HCT116 (cell line): ENCODE measurements around the gene PRKCA.

Experiments used
- ATF3 ChIP-seq: IDR thresholded peaks from 2 replicates; pipeline ENCODE4 v1.6.1; 2012
- CTCF ChIP-seq, 3 experiments: fragments of 200-600 bp in 1 of 3; sonication (generic) in 1 of 3; IDR thresholded peaks in 2 of 3; conservative IDR thresholded peaks in 1 of 3; 2 replicates each; pipeline ENCODE4 v1.5.1; 2012 to 2017; ENCODE audit warnings: low read depth in 2 of 3, low read length in 2 of 3, antibody characterized with exemption in 1 of 3, borderline replicate concordance in 1 of 3, control low read depth in 1 of 3, mild to moderate bottlenecking in 1 of 3, mixed read lengths in 1 of 3, mixed run types in 1 of 3, moderate library complexity in 1 of 3; ENCODE audit not compliant: insufficient read depth in 1 of 3
- EZH2 ChIP-seq: fragments of 200-600 bp; sonication (generic); IDR thresholded peaks from 2 replicates; pipeline ENCODE4 v1.6.1; 2017; ENCODE audit warnings: antibody characterized with exemption, mixed run types
- MAX ChIP-seq: IDR thresholded peaks from 2 replicates; pipeline ENCODE4 v1.6.1; 2012
- POLR2A ChIP-seq: IDR thresholded peaks from 2 replicates; pipeline ENCODE4 v1.7.0; 2011; ENCODE audit warnings: borderline replicate concordance; ENCODE audit not compliant: insufficient read depth, insufficient read length; ENCODE audit errors: extremely low read depth
- POLR2AphosphoS5 ChIP-seq: IDR thresholded peaks from 2 replicates; pipeline ENCODE4 v1.6.1; 2011; ENCODE audit warnings: mild to moderate bottlenecking, low read depth, low read length, moderate library complexity
- RAD21 ChIP-seq: IDR thresholded peaks from 2 replicates; pipeline ENCODE4 v1.6.1; 2012; ENCODE audit warnings: low read depth, mild to moderate bottlenecking
- REST ChIP-seq: IDR thresholded peaks from 2 replicates; pipeline ENCODE4 v1.6.1; 2012; ENCODE audit warnings: low read depth
- SIN3A ChIP-seq: IDR thresholded peaks from 2 replicates; pipeline ENCODE4 v1.6.1; 2012; ENCODE audit warnings: low read depth
- SP1 ChIP-seq: IDR thresholded peaks from 2 replicates; pipeline ENCODE4 v1.6.1; 2012; ENCODE audit warnings: low read depth
- ZBTB33 ChIP-seq: IDR thresholded peaks from 2 replicates; pipeline ENCODE4 v1.6.1; 2011; ENCODE audit warnings: mild to moderate bottlenecking, low read length, moderate library complexity; ENCODE audit not compliant: insufficient replicate concordance; ENCODE audit errors: extremely low read depth
- ZFX ChIP-seq: fragments of 450-650 bp; IDR thresholded peaks from 2 replicates; pipeline ENCODE4 v1.6.1; 2017
- ZNF274 ChIP-seq: fragments of 200-500 bp; sonication (Bioruptor generic); IDR thresholded peaks from 2 replicates; pipeline ENCODE4 v1.6.1; 2014; ENCODE audit warnings: mild to moderate bottlenecking, low read depth, low read length, inconsistent platforms

- TF ChIP-seq POLR2AphosphoS5 (no peak), ZBTB33 (no peak), POLR2A (no peak), REST (no peak), CTCF (IDR thresholded peaks at IDR 0.05 in 2 of 3, conservative IDR thresholded peaks at IDR 0.05 in 1 of 3; ENCODE audit: borderline replicate concordance in 1 of 3, insufficient read depth in 1 of 3, low read depth in 2 of 3, low read length in 2 of 3) (no peak), RAD21 (no peak), MAX (no peak), SIN3A (no peak), EZH2 (no peak), SP1 (no peak), ZFX (no peak), ATF3 (no peak), ZNF274 (no peak)
These were observed 441.1 kb downstream of the PRKCA start for GRCh38 chr17:66743511-66743910.
